NCI-H510A treated with DMSO at 0.1 percent for 48 hours (cell line): Measurements from ENCODE around the gene KLF11.

ENCODE experiments used
- DNase-seq: peaks from one replicate; lab custom pipeline; 2025; lab: John Stamatoyannopoulos, UW

Gene KLF11

GRCh38 chr2:10026940-10027569, 16.3 kb upstream of the KLF11 start:
- no peak for DNase-seq

GRCh38 chr2:10027660-10028330, 15.6 kb upstream of the KLF11 start:
- no peak for DNase-seq

GRCh38 chr2:10028407-10028987, 14.9 kb upstream of the KLF11 start:
- DNase-seq = no peak

GRCh38 chr2:10028988-10029874, 14.1 kb upstream of the KLF11 start:
- DNase-seq = peak; percentile 24

GRCh38 chr2:10029875-10030223, 13.5 kb upstream of the KLF11 start:
- no peak for DNase-seq

GRCh38 chr2:10030311-10030736, 13.0 kb upstream of the KLF11 start:
- peak; percentile 86 for DNase-seq

- DNase-seq = peak; percentile 50
Observed at GRCh38 chr2:10030798-10031197, 12.6 kb upstream of the KLF11 start.

GRCh38 chr2:10031886-10032745, 11.2 kb upstream of the KLF11 start:
- DNase-seq = no peak

GRCh38 chr2:10032746-10033105, 10.6 kb upstream of the KLF11 start:
- DNase-seq = no peak

- DNase-seq = no peak
Observed at GRCh38 chr2:10033251-10034006, 9.9 kb upstream of the KLF11 start.

- DNase-seq = no peak
Observed at GRCh38 chr2:10034333-10035052, 8.9 kb upstream of the KLF11 start.

- no peak for DNase-seq
Observed at GRCh38 chr2:10035053-10035422, 8.3 kb upstream of the KLF11 start.

- DNase-seq = no peak
Observed at GRCh38 chr2:10035633-10036032, 7.7 kb upstream of the KLF11 start.

- no peak for DNase-seq
Observed at GRCh38 chr2:10036095-10036884, 7.1 kb upstream of the KLF11 start.

GRCh38 chr2:10038123-10038522, 5.2 kb upstream of the KLF11 start:
- DNase-seq = no peak

- DNase-seq = no peak
Observed at GRCh38 chr2:10038716-10039115, 4.6 kb upstream of the KLF11 start.

GRCh38 chr2:10039658-10040410, 3.5 kb upstream of the KLF11 start:
- DNase-seq = no peak

- no peak for DNase-seq
Observed at GRCh38 chr2:10041711-10042110, 1.6 kb upstream of the KLF11 start.
